ENCODE results near the gene OTUD7B.

GRCh38 chr1:150002217-150002616 lies 8.3 kb downstream of the OTUD7B start:
- TF ChIP-seq NFYB (IDR thresholded peaks at IDR 0.05; ENCODE audit: insufficient read depth, low read depth, low read length) (no peak), GABPA (IDR thresholded peaks at IDR 0.05; ENCODE audit: low read depth) (no peak), TAF1 (IDR thresholded peaks at IDR 0.05; ENCODE audit: borderline replicate concordance, low read depth, low read length) (no peak), HDGF (IDR thresholded peaks at IDR 0.05) (no peak), CBX3 (IDR thresholded peaks at IDR 0.05; ENCODE audit: borderline replicate concordance, low read depth) (no peak), REST (IDR thresholded peaks at IDR 0.05; ENCODE audit: low read depth, low read length) (no peak), CREB1 (IDR thresholded peaks at IDR 0.05; ENCODE audit: low read depth) (no peak), EP300 (IDR thresholded peaks at IDR 0.05; ENCODE audit: borderline replicate concordance in 1 of 2, control insufficient read depth in 1 of 2, low read depth in 2 of 2, low read length in 2 of 2) (no peak), ZBTB33 (IDR thresholded peaks at IDR 0.05) (no peak), TBL1XR1 (IDR thresholded peaks at IDR 0.05; ENCODE audit: low read depth, low read length) (no peak)
